ENCODE results near the gene WNT9A.

The WNT9A gene

GRCh38 chr1:227920896-227921295, 26.8 kb downstream of the WNT9A start:
- H3K27me3 ChIP-seq (ENCODE audit: control insufficient read depth, low read length), result no peaks in the 10 kb centered on the region
- TF ChIP-seq EZH2phosphoT487 (IDR thresholded peaks at IDR 0.05; ENCODE audit: borderline replicate concordance, low read length), result no peak
- no peak for TF ChIP-seq CTCF (IDR thresholded peaks at IDR 0.05; ENCODE audit: low read depth, low read length, poor library complexity, severe bottlenecking)

GRCh38 chr1:227920426-227920825, 27.3 kb downstream of the WNT9A start:
- H3F3A ChIP-seq (ENCODE audit: control insufficient read depth, insufficient read depth), result no peaks in the 10 kb centered on the region
- no peak overlapping the region for H3K27ac ChIP-seq (ENCODE audit: low read depth, low read length)
- no peaks in the 10 kb centered on the region for H3K27me3 ChIP-seq (ENCODE audit: control insufficient read depth, low read length)
- no peak overlapping the region for H3K4me2 ChIP-seq (ENCODE audit: low read length)
- no peaks in the 10 kb centered on the region for H3K36me3 ChIP-seq (ENCODE audit: control insufficient read depth, low read length)
- no peaks in the 10 kb centered on the region for H3K9me3 ChIP-seq (ENCODE audit: control insufficient read depth, insufficient read depth, low read length)
- TF ChIP-seq EZH2phosphoT487 (IDR thresholded peaks at IDR 0.05; ENCODE audit: borderline replicate concordance, low read length), result no peak
- TF ChIP-seq CTCF (IDR thresholded peaks at IDR 0.05; ENCODE audit: low read depth, low read length, poor library complexity, severe bottlenecking), result no peak
- no peaks in the 10 kb centered on the region for H3K9me2 ChIP-seq (replicated peaks; ENCODE audit: control insufficient read depth, low read length)
- H3K4me3 ChIP-seq (ENCODE audit: low read length), result no peak overlapping the region
- H3K79me2 ChIP-seq (ENCODE audit: control insufficient read depth, low read length), result no peaks in the 10 kb centered on the region
- no peaks in the 10 kb centered on the region for H4K20me1 ChIP-seq (ENCODE audit: control insufficient read depth, insufficient read depth, low read depth, low read length)
- H3K4me1 ChIP-seq (ENCODE audit: control insufficient read depth, low read length), result no peaks in the 10 kb centered on the region

More at GRCh38 chr1:227920896-227921295, 26.8 kb downstream of the WNT9A start:
- Histone ChIP-seq H3K4me2 (ENCODE audit: low read length) (no peak overlapping the region), H3K79me2 (ENCODE audit: control insufficient read depth, low read length) (no peaks in the 10 kb centered on the region), H3K9me3 (ENCODE audit: control insufficient read depth, insufficient read depth, low read length) (no peaks in the 10 kb centered on the region), H3K27ac (ENCODE audit: low read depth, low read length) (no peak overlapping the region), H3K4me1 (ENCODE audit: control insufficient read depth, low read length) (no peaks in the 10 kb centered on the region), H3F3A (ENCODE audit: control insufficient read depth, insufficient read depth) (no peaks in the 10 kb centered on the region), H4K20me1 (ENCODE audit: control insufficient read depth, insufficient read depth, low read depth, low read length) (no peaks in the 10 kb centered on the region), H3K36me3 (ENCODE audit: control insufficient read depth, low read length) (no peaks in the 10 kb centered on the region), H3K9me2 (replicated peaks; ENCODE audit: control insufficient read depth, low read length) (no peaks in the 10 kb centered on the region), H3K4me3 (ENCODE audit: low read length) (no peak overlapping the region)

- TF ChIP-seq CTCF (IDR thresholded peaks at IDR 0.05; ENCODE audit: low read depth, low read length, poor library complexity, severe bottlenecking), result no peak
- TF ChIP-seq EZH2phosphoT487 (IDR thresholded peaks at IDR 0.05; ENCODE audit: borderline replicate concordance, low read length), result no peak
- H3K9me3 ChIP-seq (ENCODE audit: control insufficient read depth, insufficient read depth, low read length), result no peaks in the 10 kb centered on the region
- no peaks in the 10 kb centered on the region for H4K20me1 ChIP-seq (ENCODE audit: control insufficient read depth, insufficient read depth, low read depth, low read length)
- no peak overlapping the region for H3K4me3 ChIP-seq (ENCODE audit: low read length)
- no peaks in the 10 kb centered on the region for H3K9me2 ChIP-seq (replicated peaks; ENCODE audit: control insufficient read depth, low read length)
- no peaks in the 10 kb centered on the region for H3K36me3 ChIP-seq (ENCODE audit: control insufficient read depth, low read length)
- H3F3A ChIP-seq (ENCODE audit: control insufficient read depth, insufficient read depth), result no peaks in the 10 kb centered on the region
- no peaks in the 10 kb centered on the region for H3K4me1 ChIP-seq (ENCODE audit: control insufficient read depth, low read length)
- no peaks in the 10 kb centered on the region for H3K27me3 ChIP-seq (ENCODE audit: control insufficient read depth, low read length)
- no peak overlapping the region for H3K27ac ChIP-seq (ENCODE audit: low read depth, low read length)
- H3K4me2 ChIP-seq (ENCODE audit: low read length), result no peak overlapping the region
- H3K79me2 ChIP-seq (ENCODE audit: control insufficient read depth, low read length), result no peaks in the 10 kb centered on the region
These were observed 27.8 kb downstream of the WNT9A start for GRCh38 chr1:227919906-227920305.

GRCh38 chr1:227918736-227919135, 29.0 kb downstream of the WNT9A start:
- no peaks in the 10 kb centered on the region for H3K9me3 ChIP-seq (ENCODE audit: control insufficient read depth, insufficient read depth, low read length)
- no peaks in the 10 kb centered on the region for H3K4me1 ChIP-seq (ENCODE audit: control insufficient read depth, low read length)
- H3K4me3 ChIP-seq (ENCODE audit: low read length), result no peak overlapping the region
- H3K9me2 ChIP-seq (replicated peaks; ENCODE audit: control insufficient read depth, low read length), result no peaks in the 10 kb centered on the region
- H3K79me2 ChIP-seq (ENCODE audit: control insufficient read depth, low read length), result no peaks in the 10 kb centered on the region
- H3K4me2 ChIP-seq (ENCODE audit: low read length), result no peak overlapping the region
- TF ChIP-seq EZH2phosphoT487 (IDR thresholded peaks at IDR 0.05; ENCODE audit: borderline replicate concordance, low read length), result no peak
- no peak for TF ChIP-seq CTCF (IDR thresholded peaks at IDR 0.05; ENCODE audit: low read depth, low read length, poor library complexity, severe bottlenecking)
- no peaks in the 10 kb centered on the region for H3F3A ChIP-seq (ENCODE audit: control insufficient read depth, insufficient read depth)
- H4K20me1 ChIP-seq (ENCODE audit: control insufficient read depth, insufficient read depth, low read depth, low read length), result no peaks in the 10 kb centered on the region
- H3K27ac ChIP-seq (ENCODE audit: low read depth, low read length), result no peak overlapping the region
- no peaks in the 10 kb centered on the region for H3K27me3 ChIP-seq (ENCODE audit: control insufficient read depth, low read length)
- H3K36me3 ChIP-seq (ENCODE audit: control insufficient read depth, low read length), result no peaks in the 10 kb centered on the region
